ENCODE measurements around the gene AKR1A1. TPM values are rescaled to one million over a fixed set of nuclear protein-coding genes. Genes with fewer than 3 reads are reported as not detected.
A peak's percentile ranks its signal among the peaks of the same experiment; 100 is the strongest.

The AKR1A1 gene
- total RNA-seq, 3 donors from 2014 or later, result 118 to 206 (median 190) TPM

GRCh38 chr1:45544530-45544929, 6.1 kb upstream of the AKR1A1 start:
- intact Hi-C loops (cut with DNase I, micrococcal nuclease), result no loop called here
- DNase-seq (no peak), ATAC-seq (no peak)
- Histone ChIP-seq H3K9me3 (no peaks in the 10 kb centered on the region), H3K36me3 (ENCODE audit: low read depth) (no peaks in the 10 kb centered on the region), H3K4me1 (ENCODE audit: low read depth) (no peaks in the 10 kb centered on the region), H3K4me3 (no peak overlapping the region)
- TF ChIP-seq CTCF (IDR thresholded peaks at IDR 0.05), result no peak

GRCh38 chr1:45545019-45545493, 5.6 kb upstream of the AKR1A1 start:
- Histone ChIP-seq H3K9me3 (no peaks in the 10 kb centered on the region), H3K4me3 (no peak overlapping the region), H3K36me3 (ENCODE audit: low read depth) (no peaks in the 10 kb centered on the region), H3K4me1 (ENCODE audit: low read depth) (no peaks in the 10 kb centered on the region)
- intact Hi-C loops (cut with DNase I, micrococcal nuclease), result no loop called here
- TF ChIP-seq CTCF (IDR thresholded peaks at IDR 0.05), result no peak
- ATAC-seq (peak; percentile 28), DNase-seq (no peak)

GRCh38 chr1:45545553-45546310, 4.9 kb upstream of the AKR1A1 start:
- no peak for DNase-seq
- H3K4me3 ChIP-seq, result no peak overlapping the region
- no peak for TF ChIP-seq CTCF (IDR thresholded peaks at IDR 0.05)
- ATAC-seq, result no peak
- intact Hi-C loops (cut with DNase I, micrococcal nuclease), result no loop called here
- no peaks in the 10 kb centered on the region for H3K4me1 ChIP-seq (ENCODE audit: low read depth)
- H3K9me3 ChIP-seq, result no peaks in the 10 kb centered on the region
- H3K36me3 ChIP-seq (ENCODE audit: low read depth), result no peaks in the 10 kb centered on the region

- no peaks in the 10 kb centered on the region for H3K36me3 ChIP-seq (ENCODE audit: low read depth)
- ATAC-seq (no peak), DNase-seq (no peak)
- intact Hi-C loops (cut with DNase I, micrococcal nuclease), result no loop called here
- peaks cover 12% of the 10 kb centered on the region for H3K4me1 ChIP-seq (ENCODE audit: low read depth)
- no peaks in the 10 kb centered on the region for H3K9me3 ChIP-seq
- no peak for TF ChIP-seq CTCF (IDR thresholded peaks at IDR 0.05)
- no peak overlapping the region for H3K4me3 ChIP-seq
Measured at GRCh38 chr1:45551684-45552083, 1.1 kb downstream of the AKR1A1 start.

GRCh38 chr1:45552331-45552730, 1.7 kb downstream of the AKR1A1 start:
- H3K4me1 ChIP-seq (ENCODE audit: low read depth), result peaks cover 15% of the 10 kb centered on the region
- DNase-seq, result peak in 1 of 3 donors; percentile 63
- no peak for ATAC-seq
- intact Hi-C loops (cut with DNase I, micrococcal nuclease), result no loop called here
- H3K36me3 ChIP-seq (ENCODE audit: low read depth), result no peaks in the 10 kb centered on the region
- H3K9me3 ChIP-seq, result no peaks in the 10 kb centered on the region
- no peak overlapping the region for H3K4me3 ChIP-seq
- no peak for TF ChIP-seq CTCF (IDR thresholded peaks at IDR 0.05)
